Adrenal gland (tissue), 5 donors: ENCODE measurements around the gene PPP1R14C.

Experiments
- CTCF ChIP-seq, 6 experiments: fragments of 450-650 bp in 4 of 6; fragments of 200-600 bp in 2 of 6; sonication (generic) in 1 of 6; IDR thresholded peaks; 1 replicate in 5 of 6; 2 replicates in 1 of 6; pipeline versions ENCODE4 v1.5.1 to v1.8.0; 2016 to 2021; ENCODE audit warnings: antibody characterized with exemption in 6 of 6, mild to moderate bottlenecking in 2 of 6, moderate library complexity in 1 of 6
- POLR2A ChIP-seq, 2 donors: fragments of 450-650 bp; IDR thresholded peaks; one replicate each; pipeline ENCODE4 v1.6.1; 2017; ENCODE audit warnings: antibody characterized with exemption in 2 of 2, mild to moderate bottlenecking in 2 of 2, moderate library complexity in 1 of 2
- donor health status: DM: no; HTN: no; CAD: no.

- TF ChIP-seq CTCF (IDR thresholded peaks at IDR 0.05) (no peak), POLR2A (IDR thresholded peaks at IDR 0.05) (no peak)
These were observed 91.0 kb downstream of the PPP1R14C start for GRCh38 chr6:150233843-150234269.
